HuH-7 (cell line): ENCODE measurements around the gene PIGL.
"Not testable (repeated sequence)": the region's sequence is repeated elsewhere in the genome, so short reads cannot be mapped to it uniquely, and the experiment has no call there.

Experiments used
- DNase-seq: peaks from one replicate; pipeline ENCODE4 v3.0.0; 2011; ENCODE audit warnings: low spot score

Gene PIGL

DNA sequence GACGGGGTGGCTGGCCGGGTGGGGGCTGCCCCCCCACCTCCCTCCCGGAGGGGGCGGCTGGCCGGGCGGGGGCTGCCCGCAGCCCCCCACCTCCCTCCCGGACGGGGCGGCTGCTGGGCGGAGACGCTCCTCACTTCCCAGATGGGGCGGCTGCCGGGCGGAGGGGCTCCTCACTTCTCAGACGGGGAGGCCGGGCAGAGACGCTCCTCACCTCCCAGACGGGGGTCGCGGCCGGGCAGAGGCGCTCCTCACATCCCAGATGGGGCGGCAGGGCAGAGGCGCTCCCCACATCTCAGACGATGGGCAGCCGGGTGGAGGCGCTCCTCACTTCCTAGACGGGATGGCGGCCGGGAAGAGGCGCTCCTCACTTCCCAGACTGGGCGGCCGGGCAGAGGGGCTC lies 95.1 kb downstream of the PIGL start:
- DNase-seq: not testable (repeated sequence)

DNA sequence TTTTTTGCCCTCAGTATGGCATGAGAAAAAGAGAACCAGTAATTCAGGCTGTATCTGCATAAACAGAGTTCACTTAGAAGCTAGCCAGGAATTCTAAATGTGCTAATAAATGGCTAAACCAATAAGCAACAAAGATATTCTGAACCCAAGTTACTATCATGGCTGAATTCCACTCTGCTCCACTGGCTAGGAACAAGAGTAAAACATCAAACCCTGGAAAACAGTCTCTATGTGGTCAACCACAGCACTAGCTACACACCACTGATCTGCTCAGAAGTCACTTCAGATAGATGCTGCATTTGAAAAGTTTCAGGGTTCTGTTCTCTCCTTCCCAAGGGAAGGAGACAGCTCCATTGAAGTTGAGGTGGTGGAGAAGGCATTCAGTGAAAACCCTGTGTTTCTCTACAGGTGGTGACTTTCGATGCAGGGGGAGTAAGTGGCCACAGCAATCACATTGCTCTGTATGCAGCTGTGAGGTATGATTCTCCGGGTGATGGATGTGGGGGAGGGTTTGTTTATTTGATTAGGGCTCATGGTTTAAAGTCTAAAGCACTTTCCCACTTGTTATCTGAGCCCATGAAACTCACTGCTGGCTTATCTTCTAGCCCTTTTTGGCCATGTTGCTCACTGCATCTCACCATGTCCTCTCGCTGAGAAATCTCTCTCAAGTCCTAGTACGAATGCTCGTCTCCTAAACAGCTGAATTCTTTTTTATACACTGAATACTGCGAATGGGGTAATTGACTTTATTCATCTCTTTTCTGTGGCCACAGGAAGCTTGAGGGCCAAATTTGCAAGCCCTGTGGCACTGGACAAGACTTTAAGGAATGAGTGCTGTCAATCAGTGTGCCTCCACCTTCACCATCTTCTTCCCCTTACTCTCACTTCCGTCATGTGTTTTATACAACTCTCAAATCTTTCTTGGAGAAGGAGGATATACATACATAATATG lies 96.4 kb downstream of the PIGL start:
- peak; percentile 90 for DNase-seq

DNA sequence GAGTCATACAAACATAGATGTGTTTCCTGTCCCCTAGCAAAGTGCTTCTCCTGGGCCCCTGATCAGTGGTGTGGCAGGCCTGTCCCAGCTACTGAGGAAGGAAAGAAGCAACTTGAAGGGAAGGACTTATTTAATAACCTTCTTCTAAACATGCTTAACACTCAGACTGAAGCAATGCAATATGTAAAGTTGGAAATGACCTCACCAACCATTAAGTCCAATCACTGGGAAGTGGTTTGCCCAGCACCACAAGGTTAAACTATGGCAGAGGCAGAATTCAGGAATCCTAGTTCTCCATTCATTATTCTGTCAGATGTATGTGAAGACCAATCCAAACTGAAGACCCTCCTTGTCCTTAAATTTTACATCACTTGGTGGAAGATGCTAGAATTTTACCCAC lies 97.2 kb downstream of the PIGL start:
- no peak for DNase-seq

DNA sequence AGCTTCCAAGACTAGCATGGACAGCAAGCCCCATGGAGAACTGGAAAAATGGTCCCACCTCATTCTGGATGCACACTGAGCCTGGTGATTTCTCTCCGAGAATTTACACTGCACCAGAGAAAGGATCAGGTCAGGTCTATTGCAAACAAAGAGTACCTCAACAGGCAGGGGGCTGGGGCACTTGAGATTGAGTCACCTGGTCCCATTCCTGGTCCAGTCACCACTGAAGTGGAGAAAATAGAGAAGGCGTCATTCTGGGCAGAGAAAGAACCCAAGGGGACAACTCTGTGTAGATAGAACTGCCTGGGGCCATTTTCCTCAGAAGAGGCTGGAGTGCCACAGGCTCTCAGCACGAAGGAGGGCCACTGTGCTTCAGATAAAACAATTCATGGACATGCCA lies 97.8 kb downstream of the PIGL start:
- no peak for DNase-seq

DNA sequence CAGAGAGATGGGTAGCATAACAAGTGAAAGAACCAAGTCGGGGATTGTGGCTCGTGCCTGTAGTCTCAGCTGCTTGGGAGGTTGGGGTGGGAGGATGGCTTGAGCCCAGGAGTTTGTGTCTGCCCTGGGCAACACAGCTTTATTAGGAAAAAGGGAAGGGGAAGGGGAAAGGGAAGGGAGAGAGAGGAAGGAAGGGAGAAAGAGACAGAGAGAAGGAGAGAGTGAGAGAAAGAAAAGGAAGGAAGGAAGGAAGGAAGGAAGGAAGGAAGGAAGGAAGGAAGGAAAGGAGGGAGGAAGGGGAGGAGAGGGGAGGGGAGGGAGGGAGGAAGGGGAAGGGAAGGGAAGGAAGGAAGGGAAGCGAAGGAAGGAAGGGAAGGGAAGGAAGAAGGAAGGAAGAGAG lies 103.0 kb downstream of the PIGL start:
- no peak for DNase-seq

DNA sequence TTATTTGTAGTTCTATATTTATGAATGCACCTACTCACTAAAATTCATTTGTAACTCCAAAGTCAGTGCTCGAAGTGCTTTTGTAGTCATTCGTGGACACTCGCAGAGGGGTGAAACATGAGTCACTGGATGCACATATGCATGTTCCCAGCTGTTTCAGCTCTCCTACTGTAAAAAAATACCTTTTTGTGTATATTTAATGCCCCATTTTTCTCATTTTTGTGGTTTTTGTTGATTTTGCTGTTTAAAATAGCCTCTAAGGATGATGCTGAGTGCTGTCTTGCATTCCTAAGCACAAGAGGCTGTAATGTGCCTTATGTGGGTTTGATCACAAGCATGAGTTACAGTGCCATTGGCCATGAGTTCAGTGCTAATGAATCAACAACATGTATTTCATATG lies 105.6 kb downstream of the PIGL start:
- DNase-seq: no peak

DNA sequence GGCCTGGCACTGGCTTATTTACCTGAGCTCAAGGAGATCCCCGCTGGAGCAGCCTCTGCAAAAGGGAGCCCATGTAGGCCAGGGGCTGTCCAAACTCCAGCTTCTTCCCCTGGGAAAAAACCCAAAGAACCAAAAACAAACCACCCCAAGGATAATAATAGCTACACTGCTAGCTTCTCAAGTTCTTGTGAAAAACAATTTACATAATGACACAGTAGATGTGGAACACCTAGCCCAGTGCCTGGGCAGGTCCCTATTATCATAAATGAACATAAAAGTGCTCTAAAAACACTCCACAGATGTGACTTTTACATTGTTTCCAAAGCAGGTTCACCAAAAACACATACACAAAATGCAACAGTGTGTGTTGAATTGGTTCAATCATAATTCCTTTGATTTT lies 109.0 kb downstream of the PIGL start:
- no peak for DNase-seq

DNA sequence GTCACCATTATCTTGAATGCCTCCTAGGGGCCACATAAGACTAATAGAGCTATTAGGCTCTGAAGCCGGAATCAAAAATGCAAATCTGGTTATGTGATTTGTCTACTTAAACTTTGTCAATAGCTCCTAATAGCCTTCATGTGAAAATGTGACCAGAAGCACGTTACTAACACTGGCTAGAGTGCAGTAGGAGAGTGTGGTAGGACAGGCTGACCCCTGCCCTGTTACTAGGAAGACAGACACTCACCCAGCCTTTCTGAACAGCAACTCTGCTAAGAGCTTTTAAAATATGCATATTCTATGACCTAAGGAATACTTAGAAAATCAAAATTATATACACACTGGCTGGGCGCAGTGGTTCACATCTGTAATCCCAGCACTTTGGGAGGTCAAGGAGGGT lies 110.0 kb downstream of the PIGL start:
- no peak for DNase-seq

DNA sequence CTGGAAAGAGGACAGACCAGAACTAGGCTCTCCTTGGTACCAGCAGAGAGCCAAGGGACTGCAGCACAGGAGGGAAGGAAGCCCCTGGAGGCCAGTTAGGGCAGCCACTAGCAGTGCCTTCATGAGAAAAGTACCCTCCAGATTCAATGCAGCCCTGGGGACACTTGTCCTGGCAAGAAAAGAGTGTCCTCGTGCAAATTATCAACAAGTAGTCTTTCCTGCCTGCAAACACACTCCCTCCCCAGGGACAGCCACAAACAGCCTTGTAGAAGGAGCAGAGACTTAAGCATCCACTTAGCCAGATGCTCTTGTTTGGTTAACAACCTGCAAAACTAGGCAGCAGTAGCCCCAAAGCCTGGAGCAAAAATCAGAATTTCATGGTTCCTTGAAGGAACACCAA lies 112.0 kb downstream of the PIGL start:
- peak; percentile 21 for DNase-seq

DNA sequence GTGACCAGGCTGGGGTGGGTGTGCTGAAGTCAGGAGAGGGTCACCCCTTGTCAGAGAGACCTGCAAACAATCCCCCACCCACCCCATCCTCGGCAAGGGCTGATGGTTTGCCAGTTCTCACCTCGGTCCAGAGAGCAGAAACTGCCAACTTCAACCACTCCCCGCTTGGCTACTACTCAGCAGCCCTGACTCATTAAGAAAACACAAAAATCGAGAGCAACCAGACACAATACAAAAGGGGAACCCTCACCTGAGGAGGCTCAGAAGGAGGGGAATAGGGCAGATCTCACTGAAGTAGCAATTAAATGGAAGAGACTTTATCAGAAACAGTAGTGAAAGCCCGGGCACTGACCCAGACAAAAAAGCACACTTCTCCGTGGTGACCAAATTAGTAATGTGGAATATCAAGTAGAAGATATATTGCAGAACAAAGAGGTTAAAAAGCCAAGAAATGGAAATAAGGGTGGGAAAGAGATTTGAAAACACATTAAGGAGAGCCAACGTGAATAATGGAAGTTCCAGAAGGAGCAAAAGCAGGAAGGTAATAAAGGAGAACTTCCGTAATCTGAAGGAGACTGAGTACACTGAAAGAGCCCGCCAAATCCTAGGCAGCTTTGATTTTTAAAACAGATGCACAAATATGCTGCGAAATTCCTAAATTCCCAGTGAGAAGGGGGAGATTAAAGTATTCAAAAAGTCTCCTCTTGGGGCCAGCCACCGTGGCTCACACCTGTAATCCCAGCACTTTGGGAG lies 112.7 kb downstream of the PIGL start:
- no peak for DNase-seq

DNA sequence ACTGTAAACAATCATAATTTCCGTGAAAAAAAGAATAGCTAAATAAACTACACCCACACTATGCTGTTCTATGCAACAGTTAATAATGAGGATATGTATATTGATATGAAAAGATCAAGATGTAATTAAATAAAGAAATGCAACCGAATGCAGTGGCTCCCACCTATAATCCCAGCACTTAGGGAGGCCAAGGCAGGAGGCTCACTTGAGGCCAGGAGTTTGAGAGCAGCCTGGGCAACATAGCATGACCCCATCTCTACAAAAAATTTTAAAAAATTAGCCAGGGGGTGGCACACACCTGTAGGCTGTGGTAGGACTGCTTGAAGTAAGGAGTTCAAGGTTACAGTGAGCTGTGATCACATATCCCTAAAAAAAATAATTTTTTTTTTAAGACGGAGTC lies 121.4 kb downstream of the PIGL start:
- DNase-seq: no peak

DNA sequence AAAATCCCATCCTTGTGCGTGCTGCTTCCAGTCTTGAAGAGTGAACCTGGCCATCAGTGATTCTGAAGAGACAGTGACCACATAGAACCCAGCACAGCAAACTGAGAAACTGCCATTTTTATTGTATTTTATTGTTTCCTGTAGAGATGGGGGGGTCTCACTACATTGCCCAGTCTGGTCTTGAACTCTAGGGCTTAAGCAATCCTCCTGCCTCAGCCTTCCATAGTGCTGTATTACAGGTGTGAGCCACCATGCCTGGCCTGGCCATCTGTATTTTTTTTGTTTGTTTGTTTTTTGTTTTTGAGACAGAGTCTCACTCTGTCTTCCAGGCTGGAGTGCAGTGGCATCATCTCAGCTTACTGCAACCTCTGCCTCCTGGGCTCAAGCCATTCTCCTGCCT lies 122.4 kb downstream of the PIGL start:
- DNase-seq: no peak

DNA sequence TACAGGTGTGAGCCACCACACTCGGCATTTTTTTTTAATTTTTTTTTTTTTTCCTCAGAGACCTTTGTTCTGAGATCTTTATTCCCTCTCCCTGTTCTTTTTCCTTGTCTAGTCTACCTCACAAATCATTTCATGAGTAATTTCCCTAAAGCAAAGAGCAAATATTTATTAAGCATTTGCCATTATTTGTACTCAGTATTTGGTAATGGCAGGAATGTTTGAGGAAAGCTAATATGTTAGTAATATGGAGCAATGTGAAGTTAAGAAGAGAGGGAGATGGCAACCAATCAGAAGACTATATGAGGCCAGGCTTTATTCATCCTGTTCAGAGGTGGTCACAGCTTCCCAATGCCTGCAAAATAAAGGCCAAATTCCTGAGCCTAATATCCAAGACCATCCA lies 122.9 kb downstream of the PIGL start:
- DNase-seq: no peak

DNA sequence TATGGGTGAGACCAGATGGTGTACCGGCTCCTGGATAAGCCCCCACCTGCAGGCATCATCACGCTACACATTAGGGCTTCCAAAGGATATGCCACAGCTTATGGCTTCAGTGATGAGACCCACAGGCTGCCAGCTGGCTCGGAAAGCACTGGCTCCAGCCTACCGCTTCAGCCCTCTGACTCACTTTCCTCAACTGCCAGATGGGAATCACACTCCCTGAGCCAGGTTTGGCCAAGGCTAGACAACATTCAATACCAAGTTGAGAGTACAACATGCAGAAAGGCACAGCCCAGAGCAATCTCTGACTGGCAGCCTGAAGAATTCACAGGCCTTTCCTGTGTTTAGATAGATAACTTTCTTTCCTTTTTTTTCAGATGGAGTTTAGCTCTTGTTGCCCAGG lies 126.0 kb downstream of the PIGL start:
- DNase-seq: no peak

DNA sequence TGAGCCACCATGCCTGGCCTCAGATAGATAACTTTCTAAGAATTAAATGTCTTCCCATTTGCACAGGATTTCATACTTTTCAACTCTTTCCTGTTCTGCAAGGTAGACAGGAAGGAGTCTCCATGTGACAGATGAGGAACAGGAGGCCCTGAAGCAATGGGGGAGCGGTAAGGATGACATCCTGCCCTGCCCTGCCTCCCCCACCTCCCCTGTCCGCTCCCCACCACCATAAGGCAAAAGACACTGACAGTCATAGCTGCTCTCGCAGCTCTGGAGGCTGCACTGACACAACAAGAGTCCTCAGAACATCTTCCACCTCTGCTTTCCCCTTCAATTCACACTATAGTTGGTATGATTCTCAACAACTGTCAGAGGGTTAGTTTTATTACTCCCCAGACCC lies 126.6 kb downstream of the PIGL start:
- DNase-seq: no peak

DNA sequence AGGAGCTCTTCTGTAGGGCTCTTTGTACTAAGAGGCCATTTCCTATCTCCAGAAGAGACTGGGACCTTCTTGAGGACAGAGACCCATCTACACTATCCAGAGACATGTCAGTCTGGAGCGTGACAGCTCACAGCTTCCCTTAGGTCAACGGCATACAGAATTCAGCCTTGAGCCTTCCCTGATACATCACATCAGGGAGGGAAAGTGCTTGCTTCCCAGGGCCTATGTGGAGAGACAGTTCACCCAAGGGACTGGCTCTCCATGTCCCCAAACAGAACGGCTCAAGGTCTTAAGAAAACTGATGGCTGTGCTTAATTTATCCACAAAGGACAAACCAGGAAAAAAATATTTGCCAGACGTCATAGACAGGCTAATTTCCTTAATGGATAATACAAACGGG lies 128.6 kb downstream of the PIGL start:
- DNase-seq: no peak

DNA sequence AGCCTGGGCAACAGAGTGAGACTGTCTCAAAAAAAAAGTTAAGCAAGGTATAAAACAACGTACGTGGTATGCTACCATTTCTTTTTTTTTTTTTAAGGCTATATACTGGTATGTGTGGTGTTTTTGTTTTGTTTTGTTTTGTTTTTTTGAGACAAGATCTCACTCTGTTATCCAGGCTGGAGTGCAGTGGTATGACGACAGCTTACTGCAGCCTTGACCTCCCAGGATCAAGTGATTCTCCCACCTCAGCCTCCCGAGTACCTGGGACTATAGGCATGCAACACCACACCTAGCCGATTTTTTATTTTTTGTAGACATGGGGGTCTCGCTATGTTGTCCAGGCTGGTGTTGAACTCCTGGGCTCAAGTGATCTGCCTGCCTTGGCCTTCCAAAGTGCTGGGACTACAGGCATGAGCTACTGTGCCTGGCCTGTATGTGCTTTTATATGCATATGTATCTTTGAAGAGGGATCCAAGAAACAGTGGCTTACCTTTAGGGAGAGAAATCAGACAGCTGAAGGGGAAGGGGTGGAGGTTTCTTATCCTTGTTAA lies 129.8 kb downstream of the PIGL start:
- DNase-seq: no peak

DNA sequence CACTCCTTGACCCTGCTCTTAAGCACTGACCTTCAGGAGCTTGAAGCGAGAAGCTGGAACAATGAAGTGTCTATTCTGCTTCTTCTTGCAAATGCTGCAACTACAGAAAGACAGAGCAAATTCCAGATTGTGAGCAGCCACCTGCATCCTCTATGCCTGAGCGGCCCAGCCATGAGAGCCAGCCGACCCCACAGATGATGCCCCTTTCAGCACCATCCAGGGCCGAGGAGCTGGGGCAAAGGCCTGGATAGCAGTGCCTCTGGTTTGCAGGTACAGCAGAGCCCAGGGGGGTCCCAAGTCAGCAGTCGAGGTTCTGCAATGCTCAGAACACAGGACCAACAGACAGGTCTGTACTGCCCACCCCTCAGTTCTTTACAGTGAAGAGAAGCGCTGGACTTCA lies 131.6 kb downstream of the PIGL start:
- DNase-seq: no peak

DNA sequence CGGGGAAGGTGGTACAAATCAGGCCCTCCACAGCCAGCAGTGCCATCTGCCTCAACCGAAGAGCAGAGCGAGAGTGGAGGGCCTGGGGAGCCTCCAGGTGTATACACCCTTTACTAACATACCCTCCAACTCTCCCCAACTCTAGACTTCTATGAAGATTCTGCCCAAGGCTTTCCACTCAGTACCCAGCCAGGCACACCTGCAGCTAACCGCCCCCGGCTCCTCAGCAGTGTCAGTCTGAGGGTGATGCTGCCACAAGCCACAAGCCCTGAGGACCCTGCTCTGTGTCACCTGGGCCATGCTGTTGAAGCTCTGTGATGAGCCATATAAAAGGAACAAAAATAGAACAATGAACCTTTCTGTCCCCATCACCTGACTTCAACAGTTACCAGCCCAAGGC lies 132.4 kb downstream of the PIGL start:
- no peak for DNase-seq

DNA sequence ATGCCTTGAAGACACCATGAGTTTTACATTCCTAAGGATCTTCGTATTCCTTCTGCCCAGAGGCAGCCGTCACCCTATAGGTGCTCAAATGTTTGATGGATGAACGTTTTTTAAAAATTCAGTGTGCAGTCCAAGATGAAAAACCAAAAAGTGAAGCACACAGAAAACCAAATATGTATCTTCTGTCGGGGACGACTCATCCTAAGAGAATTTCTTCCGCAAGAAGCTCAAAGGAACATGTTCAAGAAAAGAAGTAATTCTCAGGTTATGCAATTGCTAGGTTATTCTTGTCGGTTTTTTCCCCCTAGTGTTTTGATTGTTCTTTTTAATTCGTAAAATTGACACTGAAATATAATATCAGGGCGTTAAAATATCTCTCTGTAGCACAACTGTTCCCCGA lies 134.8 kb downstream of the PIGL start:
- no peak for DNase-seq

DNA sequence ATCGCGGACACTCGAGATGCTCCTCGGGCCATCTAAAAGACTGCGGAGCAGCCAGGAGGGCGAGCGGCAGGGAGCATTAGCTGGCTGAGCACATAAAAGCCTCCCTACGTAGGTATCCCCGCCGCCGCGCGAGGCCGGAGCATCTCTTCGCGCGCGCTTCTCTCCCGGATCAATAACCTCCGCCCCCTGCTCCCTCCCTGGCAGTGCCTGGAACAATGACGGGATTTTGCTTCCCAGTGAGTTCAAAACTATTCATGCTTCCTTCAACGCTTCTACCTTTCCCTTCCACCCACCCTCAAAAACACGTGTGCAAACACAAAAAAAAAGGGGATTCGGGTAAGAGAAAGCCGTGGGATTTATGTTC lies 135.3 kb downstream of the PIGL start:
- peak; percentile 70 for DNase-seq

DNA sequence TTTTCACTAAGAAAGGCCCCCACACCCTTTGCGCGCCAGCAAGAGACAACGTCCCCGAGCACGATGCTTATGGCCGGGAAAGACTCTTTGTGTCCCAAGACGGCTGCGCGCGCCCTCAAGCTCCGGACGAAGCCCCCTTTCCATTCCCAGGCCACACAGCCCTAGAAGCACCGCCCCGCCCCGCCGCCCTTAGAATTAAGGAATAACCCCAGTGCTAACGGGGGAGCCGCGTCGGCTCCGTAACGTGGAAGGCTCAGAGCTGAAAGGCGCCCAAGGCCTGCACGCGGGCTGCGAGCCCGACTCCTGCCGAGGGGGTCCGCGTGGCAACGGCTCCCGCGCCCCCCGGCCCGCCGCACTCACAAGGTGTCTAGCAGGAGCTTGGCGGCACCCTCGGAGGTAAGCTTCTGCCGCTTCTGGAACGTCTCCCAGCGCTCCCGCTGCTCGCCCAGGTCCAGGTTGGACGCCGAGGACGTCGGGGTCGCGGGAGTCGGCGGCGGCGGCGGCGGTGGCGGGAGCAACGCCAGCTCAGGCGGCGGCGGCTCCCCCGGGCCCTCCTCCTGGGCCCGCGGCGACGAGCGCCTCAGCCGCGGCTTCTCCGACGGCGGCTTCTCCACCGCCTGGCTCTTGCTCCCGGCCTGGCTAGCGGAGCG lies 135.8 kb downstream of the PIGL start:
- DNase-seq: peak; percentile 24
